ENCODE results near the gene PEMT. TPM values are rescaled to one million over a fixed set of nuclear protein-coding genes. Genes with fewer than 3 reads are reported as not detected.

Gene PEMT
- total and polyA plus RNA-seq, 10 donors, result 8.9 to 21.3 (median 14.8) TPM

- H3K27me3 ChIP-seq (replicated peaks in 1 of 7), result no peaks in the 10 kb centered on the region
- TF ChIP-seq POLR2A (IDR thresholded peaks at IDR 0.05), result no peak
- no peak for TF ChIP-seq CTCF (IDR thresholded peaks at IDR 0.05 in 8 of 11, conservative IDR thresholded peaks at IDR 0.05 in 3 of 11)
- TF ChIP-seq POLR2AphosphoS5 (IDR thresholded peaks at IDR 0.05), result no peak
- H3K27ac ChIP-seq, result no peak overlapping the region
- H3K9me3 ChIP-seq, result no peaks in the 10 kb centered on the region
- H3K36me3 ChIP-seq, result no peaks in the 10 kb centered on the region
- H3K4me3 ChIP-seq, result no peak overlapping the region
- WGBS, 5 donors, result 73 to 86% (median 78%) methylated on average over 5 to 8 of the region's 8 CpGs
- DNase-seq, result no peak
- intact Hi-C loops (cut with DNase I; ENCODE audit: low total_unique reads), result no loop called here
- H3K4me1 ChIP-seq, result peaks cover 0 to 10% (median 6%) of the 10 kb centered on the region in 6 donors
Measured at GRCh38 chr17:17555906-17556305, 35.6 kb downstream of the PEMT start.

DNA sequence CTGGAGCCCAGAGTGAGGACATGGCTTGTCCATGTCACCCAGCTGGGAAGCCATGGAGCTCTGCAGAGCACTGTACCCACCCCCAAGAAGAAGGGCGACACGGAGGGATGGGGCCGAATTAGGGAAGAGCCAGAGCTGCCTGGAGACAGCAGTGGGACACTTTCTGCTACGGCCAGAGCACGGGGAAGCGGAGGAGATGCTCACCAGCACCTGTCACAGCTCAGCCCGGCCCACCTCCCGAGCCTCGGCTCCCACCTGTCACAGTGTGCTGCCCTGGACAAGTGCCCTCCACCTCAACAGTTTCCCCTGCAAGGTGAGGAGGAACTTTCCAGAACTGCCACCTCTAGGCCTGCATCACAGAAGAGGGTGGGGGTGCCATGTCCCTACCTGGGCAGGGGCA is 36.4 kb downstream of the PEMT start:
- WGBS, 5 donors, result 92 to 97% (median 96%) methylated on average over 6 to 9 of the region's 9 CpGs
- H3K4me1 ChIP-seq, result peaks cover 0 to 10% (median 6%) of the 10 kb centered on the region in 6 donors
- no peaks in the 10 kb centered on the region for H3K27me3 ChIP-seq (replicated peaks in 1 of 7)
- DNase-seq, result no peak
- H3K4me3 ChIP-seq, result no peak overlapping the region
- H3K9me3 ChIP-seq, result no peaks in the 10 kb centered on the region
- H3K36me3 ChIP-seq, result no peaks in the 10 kb centered on the region
- intact Hi-C loops (cut with DNase I; ENCODE audit: low total_unique reads), result no loop called here
- TF ChIP-seq POLR2A (IDR thresholded peaks at IDR 0.05) (no peak), POLR2AphosphoS5 (IDR thresholded peaks at IDR 0.05) (no peak), CTCF (IDR thresholded peaks at IDR 0.05 in 8 of 11, conservative IDR thresholded peaks at IDR 0.05 in 3 of 11) (no peak)
- H3K27ac ChIP-seq, result no peak overlapping the region

GRCh38 chr17:17554266-17554665 is 37.2 kb downstream of the PEMT start:
- peaks cover 0 to 3% (median 0%) of the 10 kb centered on the region in 6 donors for H3K36me3 ChIP-seq
- no peaks in the 10 kb centered on the region for H3K27me3 ChIP-seq (replicated peaks in 1 of 7)
- TF ChIP-seq POLR2A (IDR thresholded peaks at IDR 0.05), result no peak
- no peak for TF ChIP-seq CTCF (IDR thresholded peaks at IDR 0.05 in 8 of 11, conservative IDR thresholded peaks at IDR 0.05 in 3 of 11)
- no peak for TF ChIP-seq POLR2AphosphoS5 (IDR thresholded peaks at IDR 0.05)
- no peaks in the 10 kb centered on the region for H3K9me3 ChIP-seq
- intact Hi-C loops (cut with DNase I; ENCODE audit: low total_unique reads), result no loop called here
- H3K4me3 ChIP-seq, result no peak overlapping the region
- H3K27ac ChIP-seq, result no peak overlapping the region
- DNase-seq, result no peak
- WGBS, 5 donors, result 94 to 97% (median 96%) methylated on average over 14 to 17 of the region's 17 CpGs
- H3K4me1 ChIP-seq, result peaks cover 0 to 10% (median 6%) of the 10 kb centered on the region in 6 donors

DNA sequence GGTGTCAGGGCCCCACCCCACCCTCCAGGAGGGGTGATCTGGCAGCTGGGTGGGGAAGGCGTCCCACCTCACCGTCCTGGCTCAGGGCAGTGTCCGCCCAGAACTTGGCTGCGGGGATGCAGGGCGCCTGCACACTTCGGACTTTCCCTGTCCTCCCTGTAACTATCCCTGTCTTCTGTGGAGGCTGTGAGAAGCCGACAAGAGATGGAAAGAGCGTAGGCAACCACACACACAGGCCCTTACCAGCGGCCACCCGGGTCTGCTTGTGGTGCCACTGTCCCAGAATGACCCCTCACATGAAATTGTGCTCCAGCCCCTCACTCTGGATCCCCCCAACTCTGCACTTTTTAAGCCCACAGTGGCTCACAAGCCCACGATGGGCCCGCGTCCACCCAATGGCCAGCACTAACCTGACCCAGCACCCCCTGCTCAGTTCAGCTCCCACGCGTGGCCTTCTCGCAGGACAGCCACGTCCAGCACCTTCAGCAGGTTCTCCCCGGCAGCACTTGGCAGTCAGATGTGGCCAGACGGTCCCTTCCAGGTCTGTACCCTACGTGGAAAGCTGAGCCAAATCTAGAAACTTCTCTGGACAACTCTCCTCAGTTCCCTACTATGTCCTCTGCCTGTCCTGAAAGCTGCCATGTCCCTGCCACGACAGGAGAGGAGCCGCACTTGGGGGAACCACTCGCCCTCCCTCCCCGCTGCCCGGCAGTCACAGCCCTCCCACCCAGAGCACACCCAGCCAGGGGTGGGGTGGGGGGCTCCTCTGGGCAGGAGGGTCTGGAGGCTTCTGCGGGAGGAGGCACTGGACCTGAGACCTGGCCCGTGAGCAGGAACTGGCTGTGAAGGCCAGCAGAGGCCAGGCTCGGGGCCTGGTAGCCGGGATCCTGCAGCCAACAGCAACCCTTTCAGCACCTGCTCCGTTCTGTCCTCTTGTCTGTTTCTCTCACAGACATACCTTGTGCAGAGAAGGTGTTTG is 38.0 kb downstream of the PEMT start:
- TF ChIP-seq CTCF (IDR thresholded peaks at IDR 0.05 in 8 of 11, conservative IDR thresholded peaks at IDR 0.05 in 3 of 11), result no peak
- WGBS, 5 donors, result 92 to 96% (median 95%) methylated on average over 19 to 30 of the region's 30 CpGs
- H3K4me3 ChIP-seq, result no peak overlapping the region
- H3K36me3 ChIP-seq, result peaks cover 0 to 3% (median 0%) of the 10 kb centered on the region in 6 donors
- H3K27me3 ChIP-seq (replicated peaks in 1 of 7), result no peaks in the 10 kb centered on the region
- H3K4me1 ChIP-seq, result peaks cover 0 to 10% (median 6%) of the 10 kb centered on the region in 6 donors
- H3K27ac ChIP-seq, result no peak overlapping the region
- DNase-seq, result no peak
- no peaks in the 10 kb centered on the region for H3K9me3 ChIP-seq
- intact Hi-C loops (cut with DNase I; ENCODE audit: low total_unique reads), result no loop called here
